ENCODE measurements around the gene VSTM4. TPM values are rescaled to one million over a fixed set of nuclear protein-coding genes. Genes with fewer than 3 reads are reported as not detected.

Gene VSTM4
- total and polyA plus RNA-seq, 4 donors: 1.0 to 3.1 (median 2.0) TPM

- Histone ChIP-seq H3K36me3 (ENCODE audit: control insufficient read depth in 4 of 4, insufficient read depth in 3 of 4, low read depth in 1 of 4, low read length in 3 of 4) (no peaks in the 10 kb centered on the region), H3K9me3 (ENCODE audit: control insufficient read depth in 4 of 4, low read length in 3 of 4) (peaks cover 0 to 3% (median 0%) of the 10 kb centered on the region in 4 donors), H3K4me1 (ENCODE audit: control insufficient read depth in 4 of 4, insufficient read depth in 4 of 4, low read length in 3 of 4) (no peaks in the 10 kb centered on the region), H3K9ac (ENCODE audit: low read depth in 1 of 2, low read length in 2 of 2) (no peak overlapping the region), H3K27me3 (ENCODE audit: control insufficient read depth in 4 of 4, insufficient read depth in 4 of 4, low read length in 3 of 4) (no peaks in the 10 kb centered on the region), H3K4me3 (ENCODE audit: low read depth in 1 of 3, low read length in 3 of 3) (no peak overlapping the region), H3K27ac (ENCODE audit: low read depth in 1 of 2, low read length in 2 of 2) (no peak overlapping the region)
- DNase-seq (ENCODE audit: low spot score): peak; percentile 19
- no peak for TF ChIP-seq SP1 (IDR thresholded peaks at IDR 0.05)
- no peak for TF ChIP-seq EGR1 (IDR thresholded peaks at IDR 0.05; ENCODE audit: low read depth in 2 of 2)
- TF ChIP-seq NR2F2 (IDR thresholded peaks at IDR 0.05): no peak
- no peak for TF ChIP-seq HNF4A (conservative IDR thresholded peaks at IDR 0.05)
- TF ChIP-seq, protein P1, sequence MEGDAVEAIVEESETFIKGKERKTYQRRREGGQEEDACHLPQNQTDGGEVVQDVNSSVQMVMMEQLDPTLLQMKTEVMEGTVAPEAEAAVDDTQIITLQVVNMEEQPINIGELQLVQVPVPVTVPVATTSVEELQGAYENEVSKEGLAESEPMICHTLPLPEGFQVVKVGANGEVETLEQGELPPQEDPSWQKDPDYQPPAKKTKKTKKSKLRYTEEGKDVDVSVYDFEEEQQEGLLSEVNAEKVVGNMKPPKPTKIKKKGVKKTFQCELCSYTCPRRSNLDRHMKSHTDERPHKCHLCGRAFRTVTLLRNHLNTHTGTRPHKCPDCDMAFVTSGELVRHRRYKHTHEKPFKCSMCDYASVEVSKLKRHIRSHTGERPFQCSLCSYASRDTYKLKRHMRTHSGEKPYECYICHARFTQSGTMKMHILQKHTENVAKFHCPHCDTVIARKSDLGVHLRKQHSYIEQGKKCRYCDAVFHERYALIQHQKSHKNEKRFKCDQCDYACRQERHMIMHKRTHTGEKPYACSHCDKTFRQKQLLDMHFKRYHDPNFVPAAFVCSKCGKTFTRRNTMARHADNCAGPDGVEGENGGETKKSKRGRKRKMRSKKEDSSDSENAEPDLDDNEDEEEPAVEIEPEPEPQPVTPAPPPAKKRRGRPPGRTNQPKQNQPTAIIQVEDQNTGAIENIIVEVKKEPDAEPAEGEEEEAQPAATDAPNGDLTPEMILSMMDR (IDR thresholded peaks at IDR 0.05; ENCODE audit: low read depth, low read length, missing input control): no peak
- WGBS: 84% methylated on average over 3 of the region's 3 CpGs
These were observed 25.6 kb downstream of the VSTM4 start for GRCh38 chr10:49089557-49090188.

GRCh38 chr10:49089152-49089551, 26.2 kb downstream of the VSTM4 start:
- Histone ChIP-seq H3K9me3 (ENCODE audit: control insufficient read depth in 4 of 4, low read length in 3 of 4) (peaks cover 0 to 3% (median 0%) of the 10 kb centered on the region in 4 donors), H3K27me3 (ENCODE audit: control insufficient read depth in 4 of 4, insufficient read depth in 4 of 4, low read length in 3 of 4) (no peaks in the 10 kb centered on the region), H3K36me3 (ENCODE audit: control insufficient read depth in 4 of 4, insufficient read depth in 3 of 4, low read depth in 1 of 4, low read length in 3 of 4) (no peaks in the 10 kb centered on the region), H3K4me3 (ENCODE audit: low read depth in 1 of 3, low read length in 3 of 3) (no peak overlapping the region), H3K9ac (ENCODE audit: low read depth in 1 of 2, low read length in 2 of 2) (no peak overlapping the region), H3K4me1 (ENCODE audit: control insufficient read depth in 4 of 4, insufficient read depth in 4 of 4, low read length in 3 of 4) (no peaks in the 10 kb centered on the region), H3K27ac (ENCODE audit: low read depth in 1 of 2, low read length in 2 of 2) (no peak overlapping the region)
- TF ChIP-seq, protein P2, sequence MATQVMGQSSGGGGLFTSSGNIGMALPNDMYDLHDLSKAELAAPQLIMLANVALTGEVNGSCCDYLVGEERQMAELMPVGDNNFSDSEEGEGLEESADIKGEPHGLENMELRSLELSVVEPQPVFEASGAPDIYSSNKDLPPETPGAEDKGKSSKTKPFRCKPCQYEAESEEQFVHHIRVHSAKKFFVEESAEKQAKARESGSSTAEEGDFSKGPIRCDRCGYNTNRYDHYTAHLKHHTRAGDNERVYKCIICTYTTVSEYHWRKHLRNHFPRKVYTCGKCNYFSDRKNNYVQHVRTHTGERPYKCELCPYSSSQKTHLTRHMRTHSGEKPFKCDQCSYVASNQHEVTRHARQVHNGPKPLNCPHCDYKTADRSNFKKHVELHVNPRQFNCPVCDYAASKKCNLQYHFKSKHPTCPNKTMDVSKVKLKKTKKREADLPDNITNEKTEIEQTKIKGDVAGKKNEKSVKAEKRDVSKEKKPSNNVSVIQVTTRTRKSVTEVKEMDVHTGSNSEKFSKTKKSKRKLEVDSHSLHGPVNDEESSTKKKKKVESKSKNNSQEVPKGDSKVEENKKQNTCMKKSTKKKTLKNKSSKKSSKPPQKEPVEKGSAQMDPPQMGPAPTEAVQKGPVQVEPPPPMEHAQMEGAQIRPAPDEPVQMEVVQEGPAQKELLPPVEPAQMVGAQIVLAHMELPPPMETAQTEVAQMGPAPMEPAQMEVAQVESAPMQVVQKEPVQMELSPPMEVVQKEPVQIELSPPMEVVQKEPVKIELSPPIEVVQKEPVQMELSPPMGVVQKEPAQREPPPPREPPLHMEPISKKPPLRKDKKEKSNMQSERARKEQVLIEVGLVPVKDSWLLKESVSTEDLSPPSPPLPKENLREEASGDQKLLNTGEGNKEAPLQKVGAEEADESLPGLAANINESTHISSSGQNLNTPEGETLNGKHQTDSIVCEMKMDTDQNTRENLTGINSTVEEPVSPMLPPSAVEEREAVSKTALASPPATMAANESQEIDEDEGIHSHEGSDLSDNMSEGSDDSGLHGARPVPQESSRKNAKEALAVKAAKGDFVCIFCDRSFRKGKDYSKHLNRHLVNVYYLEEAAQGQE (IDR thresholded peaks at IDR 0.05): no peak
- no peak for TF ChIP-seq GABPA (IDR thresholded peaks at IDR 0.05 in 1 of 2, conservative IDR thresholded peaks at IDR 0.05 in 1 of 2)
- no peak for TF ChIP-seq ATF3 (IDR thresholded peaks at IDR 0.05)
- TF ChIP-seq, protein P3, sequence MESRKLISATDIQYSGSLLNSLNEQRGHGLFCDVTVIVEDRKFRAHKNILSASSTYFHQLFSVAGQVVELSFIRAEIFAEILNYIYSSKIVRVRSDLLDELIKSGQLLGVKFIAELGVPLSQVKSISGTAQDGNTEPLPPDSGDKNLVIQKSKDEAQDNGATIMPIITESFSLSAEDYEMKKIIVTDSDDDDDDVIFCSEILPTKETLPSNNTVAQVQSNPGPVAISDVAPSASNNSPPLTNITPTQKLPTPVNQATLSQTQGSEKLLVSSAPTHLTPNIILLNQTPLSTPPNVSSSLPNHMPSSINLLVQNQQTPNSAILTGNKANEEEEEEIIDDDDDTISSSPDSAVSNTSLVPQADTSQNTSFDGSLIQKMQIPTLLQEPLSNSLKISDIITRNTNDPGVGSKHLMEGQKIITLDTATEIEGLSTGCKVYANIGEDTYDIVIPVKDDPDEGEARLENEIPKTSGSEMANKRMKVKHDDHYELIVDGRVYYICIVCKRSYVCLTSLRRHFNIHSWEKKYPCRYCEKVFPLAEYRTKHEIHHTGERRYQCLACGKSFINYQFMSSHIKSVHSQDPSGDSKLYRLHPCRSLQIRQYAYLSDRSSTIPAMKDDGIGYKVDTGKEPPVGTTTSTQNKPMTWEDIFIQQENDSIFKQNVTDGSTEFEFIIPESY (IDR thresholded peaks at IDR 0.05): no peak
- TF ChIP-seq YY1 (IDR thresholded peaks at IDR 0.05): no peak
- TF ChIP-seq, protein P4, sequence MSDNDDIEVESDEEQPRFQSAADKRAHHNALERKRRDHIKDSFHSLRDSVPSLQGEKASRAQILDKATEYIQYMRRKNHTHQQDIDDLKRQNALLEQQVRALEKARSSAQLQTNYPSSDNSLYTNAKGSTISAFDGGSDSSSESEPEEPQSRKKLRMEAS (IDR thresholded peaks at IDR 0.05): no peak
- no peak for TF ChIP-seq NR2F2 (IDR thresholded peaks at IDR 0.05)
- no peak for TF ChIP-seq RAD21 (IDR thresholded peaks at IDR 0.05)
- no peak for TF ChIP-seq SP1 (IDR thresholded peaks at IDR 0.05)
- TF ChIP-seq HNF4A (conservative IDR thresholded peaks at IDR 0.05): no peak
- no peak for DNase-seq (ENCODE audit: low spot score)
- 97% methylated on average over 2 of the region's 2 CpGs for WGBS

All from liver (tissue), 9 donors.